Activated T-cell treated with anti-CD3 and anti-CD28 coated beads, Interleukin-2, amount 50 U/mL, for 72 hours (primary cell): Measurements from ENCODE around the gene LHX5. TPM values are rescaled to one million over a fixed set of nuclear protein-coding genes. Genes with fewer than 3 reads are reported as not detected.

Source experiments
- ATAC-seq, 2 donors: fragments of 150-1000 bp; cut with Tn5 transposase; replicated peaks in 1 of 2; 2 replicates each; pipeline ENCODE4 v1.10.0; 2021; ENCODE audit warnings: moderate library complexity in 2 of 2, mild to moderate bottlenecking in 1 of 2
- DNase-seq, 2 donors: peaks; one replicate each; pipeline ENCODE4 v3.0.0; 2021 to 2022; ENCODE audit warnings: mixed read lengths in 1 of 2
- H3K27ac Mint-ChIP-seq: one replicate; pipeline ENCODE4 v1.8.0; 2022; ENCODE audit warnings: mild to moderate bottlenecking, moderate library complexity, mixed read lengths
- H3K27me3 Mint-ChIP-seq: one replicate; pipeline ENCODE4 v1.8.0; 2022; ENCODE audit warnings: low read depth, mixed read lengths
- H3K36me3 Mint-ChIP-seq, 2 donors: one replicate each; pipeline ENCODE4 v1.8.0; 2022; ENCODE audit warnings: mixed read lengths in 2 of 2, mild to moderate bottlenecking in 1 of 2; ENCODE audit not compliant: insufficient read depth in 2 of 2
- H3K4me1 Mint-ChIP-seq: one replicate; pipeline ENCODE4 v1.8.0; 2022; ENCODE audit warnings: low read depth, mixed read lengths
- H3K4me3 Mint-ChIP-seq, 2 donors: one replicate each; pipeline ENCODE4 v1.8.0; 2022; ENCODE audit warnings: mild to moderate bottlenecking in 2 of 2, mixed read lengths in 2 of 2, moderate library complexity in 2 of 2
- H3K9me3 Mint-ChIP-seq, 2 donors: one replicate each; pipeline ENCODE4 v1.8.0; 2022; ENCODE audit warnings: mixed read lengths in 2 of 2
- total RNA-seq, 2 donors: library from RNA; stranded (reverse); gene quantifications; one replicate each; pipeline ENCODE4 v1.2.3, GENCODE V29; 2022

The LHX5 gene
- total RNA-seq, 2 donors from 2014 or later, result 0.07 to 0.19 TPM

DNA sequence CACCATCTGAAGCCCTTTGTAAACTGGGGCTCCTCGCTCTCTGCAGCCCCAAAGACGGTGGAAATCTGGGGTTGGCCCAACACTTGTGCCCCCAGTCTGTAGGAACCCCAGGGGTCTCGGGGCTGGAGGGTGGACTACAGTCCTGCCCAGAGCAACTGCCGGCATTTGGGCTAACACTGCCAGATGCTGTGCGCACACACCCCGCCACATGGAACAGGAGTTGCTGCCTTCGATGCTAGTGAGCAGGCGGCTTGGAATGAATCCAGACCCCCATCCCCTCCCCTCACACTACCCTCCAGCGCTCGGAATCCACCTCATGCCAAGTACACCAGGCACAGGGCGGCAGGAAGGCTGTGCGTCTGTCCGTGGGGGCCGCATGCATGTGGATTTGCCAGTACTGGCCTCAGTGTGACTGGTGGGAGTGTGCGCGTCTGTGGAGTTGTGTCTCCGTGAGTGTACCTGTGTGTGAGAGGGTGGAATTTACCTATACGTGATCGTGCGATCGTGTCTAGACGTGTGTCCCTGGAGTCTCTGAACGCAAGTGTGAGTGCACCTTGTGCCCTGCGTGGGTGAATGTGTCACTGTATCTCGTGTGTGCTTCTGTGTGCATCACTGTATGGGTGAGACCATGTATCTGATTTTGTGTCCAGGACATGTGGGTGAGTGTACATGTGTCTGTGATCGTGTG is 5.1 kb downstream of the LHX5 start:
- peak overlapping the region; percentile 69 to 79 for H3K4me3 Mint-ChIP-seq
- H3K9me3 Mint-ChIP-seq, result no peaks in the 10 kb centered on the region

GRCh38 chr12:113465808-113466453 is 5.7 kb downstream of the LHX5 start:
- H3K4me1 Mint-ChIP-seq, result peaks cover 25% of the 10 kb centered on the region
- no peaks in the 10 kb centered on the region for H3K9me3 Mint-ChIP-seq
- no peak for DNase-seq
- ATAC-seq, result no peak
- H3K27me3 Mint-ChIP-seq, result peaks cover 77% of the 10 kb centered on the region
- H3K36me3 Mint-ChIP-seq, result peaks cover 0 to 3% of the 10 kb centered on the region in 2 donors
- peak overlapping the region; percentile 5 to 15 for H3K4me3 Mint-ChIP-seq
- peak overlapping the region; percentile 43 for H3K27ac Mint-ChIP-seq

More for the DNA sequence above, 5.1 kb downstream of the LHX5 start:
- ATAC-seq, result no peak
- DNase-seq, result no peak
- Mint-ChIP-seq H3K27ac (no peak overlapping the region), H3K36me3 (peaks cover 0 to 3% of the 10 kb centered on the region in 2 donors), H3K4me1 (peaks cover 27% of the 10 kb centered on the region), H3K27me3 (peaks cover 73% of the 10 kb centered on the region)

GRCh38 chr12:113464852-113465719 is 6.6 kb downstream of the LHX5 start:
- ATAC-seq, result no peak
- Mint-ChIP-seq H3K4me1 (peaks cover 20% of the 10 kb centered on the region), H3K9me3 (no peaks in the 10 kb centered on the region), H3K4me3 (peak overlapping the region; percentile 59 to 76), H3K27me3 (peaks cover 70% of the 10 kb centered on the region), H3K36me3 (peaks cover 0 to 3% of the 10 kb centered on the region in 2 donors), H3K27ac (no peak overlapping the region)
- no peak for DNase-seq

DNA sequence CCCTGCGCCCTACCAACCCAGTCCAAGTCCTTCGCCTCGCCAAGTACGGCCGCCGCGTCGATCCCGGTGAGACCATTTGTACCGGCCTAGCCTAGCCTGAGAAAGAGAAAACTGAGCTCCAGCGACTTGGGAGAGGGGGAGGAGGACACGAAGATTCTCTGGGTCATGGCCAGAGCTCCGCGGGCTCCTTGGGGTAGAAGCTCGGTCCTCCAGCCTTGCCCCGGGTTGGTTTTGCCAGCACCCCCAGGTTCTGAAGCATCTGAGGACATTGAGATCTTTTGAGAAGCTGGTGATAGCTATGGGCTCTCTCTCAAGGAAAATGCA is 7.3 kb downstream of the LHX5 start:
- peaks cover 20% of the 10 kb centered on the region for H3K4me1 Mint-ChIP-seq
- ATAC-seq (no peak), DNase-seq (no peak)
- no peaks in the 10 kb centered on the region for H3K9me3 Mint-ChIP-seq
- H3K36me3 Mint-ChIP-seq, result peaks cover 0 to 3% of the 10 kb centered on the region in 2 donors
- no peak overlapping the region for H3K27ac Mint-ChIP-seq
- H3K27me3 Mint-ChIP-seq, result peaks cover 70% of the 10 kb centered on the region
- H3K4me3 Mint-ChIP-seq, result peak overlapping the region; percentile 59 to 76

DNA sequence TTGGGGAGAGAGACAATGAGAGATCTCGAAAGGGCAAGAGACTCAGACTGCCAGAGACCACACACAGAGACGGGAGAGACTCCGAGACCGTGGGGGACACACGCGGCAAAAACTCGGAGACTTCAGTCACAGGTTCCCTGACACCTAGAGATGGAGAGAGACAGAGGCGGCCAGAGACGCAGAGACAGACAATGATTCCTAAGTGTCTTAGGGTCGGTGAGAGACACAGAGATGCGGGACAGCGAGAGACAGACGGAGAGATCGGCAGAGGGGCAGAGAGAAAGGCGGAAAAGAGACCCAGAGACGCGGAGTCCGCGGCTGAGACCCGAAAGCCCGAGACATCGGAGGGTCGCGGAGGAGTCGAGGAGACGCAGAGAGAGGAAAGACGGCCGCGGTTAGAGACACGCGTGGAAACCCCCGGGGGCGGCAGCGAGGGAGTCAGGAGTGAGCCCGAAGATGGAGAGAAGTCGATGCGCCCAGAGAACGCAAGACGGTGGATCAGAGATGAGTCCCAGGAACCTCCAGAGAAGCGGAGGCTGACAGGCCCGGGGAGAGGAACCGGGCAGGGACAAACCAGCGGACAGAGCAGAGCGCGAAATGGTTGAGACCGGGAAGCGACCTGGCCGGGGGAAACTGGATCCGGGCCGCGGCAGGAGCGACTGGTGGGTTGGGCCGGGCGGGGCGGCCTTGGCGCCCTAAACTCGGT is 7.8 kb downstream of the LHX5 start:
- no peak for DNase-seq
- Mint-ChIP-seq H3K4me3 (peak overlapping the region; percentile 62 to 76), H3K27ac (no peak overlapping the region)

GRCh38 chr12:113462998-113463745 is 8.5 kb downstream of the LHX5 start:
- Mint-ChIP-seq H3K27ac (no peak overlapping the region), H3K4me1 (peaks cover 20% of the 10 kb centered on the region), H3K36me3 (peaks cover 0 to 3% of the 10 kb centered on the region in 2 donors), H3K27me3 (peaks cover 71% of the 10 kb centered on the region), H3K4me3 (peak overlapping the region; percentile 76 to 89), H3K9me3 (no peaks in the 10 kb centered on the region)
- ATAC-seq (no peak), DNase-seq (no peak)

More for the DNA sequence above, 7.8 kb downstream of the LHX5 start:
- Mint-ChIP-seq H3K36me3 (peaks cover 0 to 3% of the 10 kb centered on the region in 2 donors), H3K9me3 (no peaks in the 10 kb centered on the region), H3K27me3 (peaks cover 70% of the 10 kb centered on the region), H3K4me1 (peaks cover 20% of the 10 kb centered on the region)
- no peak for ATAC-seq

- ATAC-seq, result peak; percentile 68 to 74
- no peaks in the 10 kb centered on the region for H3K9me3 Mint-ChIP-seq
- DNase-seq, result peak; percentile 81 to 84
- peaks cover 0 to 3% of the 10 kb centered on the region in 2 donors for H3K36me3 Mint-ChIP-seq
- peaks cover 74% of the 10 kb centered on the region for H3K27me3 Mint-ChIP-seq
- peak overlapping the region; percentile 85 to 89 for H3K4me3 Mint-ChIP-seq
- H3K4me1 Mint-ChIP-seq, result peaks cover 20% of the 10 kb centered on the region
- peak overlapping the region; percentile 57 for H3K27ac Mint-ChIP-seq
These were observed 9.4 kb downstream of the LHX5 start for GRCh38 chr12:113462117-113462774.

- peak; percentile 25 to 48 for ATAC-seq
- peaks cover 0 to 3% of the 10 kb centered on the region in 2 donors for H3K36me3 Mint-ChIP-seq
- peaks cover 20% of the 10 kb centered on the region for H3K4me1 Mint-ChIP-seq
- no peak overlapping the region for H3K27ac Mint-ChIP-seq
- H3K9me3 Mint-ChIP-seq, result no peaks in the 10 kb centered on the region
- H3K4me3 Mint-ChIP-seq, result no peak overlapping the region
- peaks cover 69% of the 10 kb centered on the region for H3K27me3 Mint-ChIP-seq
- no peak for DNase-seq
These were observed 10.0 kb downstream of the LHX5 start for GRCh38 chr12:113461666-113462065.

- no peak overlapping the region for H3K4me3 Mint-ChIP-seq
- H3K27ac Mint-ChIP-seq, result no peak overlapping the region
- no peaks in the 10 kb centered on the region for H3K9me3 Mint-ChIP-seq
- peaks cover 58% of the 10 kb centered on the region for H3K27me3 Mint-ChIP-seq
- H3K36me3 Mint-ChIP-seq, result peaks cover 0 to 3% of the 10 kb centered on the region in 2 donors
- DNase-seq (no peak), ATAC-seq (no peak)
- peaks cover 16% of the 10 kb centered on the region for H3K4me1 Mint-ChIP-seq
These were observed 11.7 kb downstream of the LHX5 start for GRCh38 chr12:113459981-113460380.

DNA sequence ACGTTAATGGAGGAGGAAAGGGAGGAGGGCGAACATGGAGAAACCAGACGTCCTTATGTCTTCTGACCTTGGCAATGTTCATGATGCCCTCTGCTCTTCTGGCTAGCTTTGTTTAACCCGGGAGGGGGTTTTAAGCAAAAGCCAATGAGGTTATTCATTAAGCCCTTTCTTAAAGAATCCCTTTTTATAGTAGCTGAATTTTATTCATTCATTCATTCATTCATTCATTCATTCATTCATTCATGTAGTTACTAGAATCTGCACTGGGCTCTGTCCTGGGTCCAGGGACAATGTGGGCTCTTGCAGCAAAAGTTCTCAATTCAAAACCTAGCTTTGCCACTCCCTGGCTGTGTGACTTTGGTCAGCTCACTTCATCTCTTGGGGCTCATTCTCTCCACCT is 14.0 kb downstream of the LHX5 start:
- no peak for DNase-seq
- Mint-ChIP-seq H3K36me3 (no peaks in the 10 kb centered on the region), H3K4me3 (no peak overlapping the region), H3K27me3 (peaks cover 41% of the 10 kb centered on the region), H3K27ac (no peak overlapping the region), H3K4me1 (peaks cover 7% of the 10 kb centered on the region), H3K9me3 (no peaks in the 10 kb centered on the region)
- ATAC-seq, result no peak

DNA sequence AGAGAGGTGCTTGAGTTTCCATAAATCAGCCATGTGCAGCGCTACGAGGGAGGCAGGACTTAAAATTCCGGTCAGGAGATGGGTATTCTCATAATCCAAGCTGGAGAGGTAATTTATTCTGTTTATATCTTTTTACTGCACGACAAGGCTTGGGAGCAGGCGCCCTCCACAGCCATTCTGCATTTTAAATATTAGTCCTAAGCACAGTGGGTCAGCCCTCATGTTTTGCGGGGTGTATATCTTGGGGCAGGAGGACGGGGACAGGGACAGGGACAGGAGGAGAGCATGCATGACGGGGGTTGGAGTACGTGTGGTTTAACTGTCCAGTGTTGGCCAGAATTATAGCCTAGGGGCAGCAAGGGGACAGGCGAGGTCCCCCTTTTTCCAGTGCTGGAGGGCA is 14.5 kb downstream of the LHX5 start:
- Mint-ChIP-seq H3K9me3 (no peaks in the 10 kb centered on the region), H3K27me3 (peaks cover 35% of the 10 kb centered on the region), H3K4me1 (peaks cover 2% of the 10 kb centered on the region), H3K36me3 (no peaks in the 10 kb centered on the region), H3K27ac (no peak overlapping the region), H3K4me3 (no peak overlapping the region)
- DNase-seq, result no peak
- ATAC-seq, result no peak

DNA sequence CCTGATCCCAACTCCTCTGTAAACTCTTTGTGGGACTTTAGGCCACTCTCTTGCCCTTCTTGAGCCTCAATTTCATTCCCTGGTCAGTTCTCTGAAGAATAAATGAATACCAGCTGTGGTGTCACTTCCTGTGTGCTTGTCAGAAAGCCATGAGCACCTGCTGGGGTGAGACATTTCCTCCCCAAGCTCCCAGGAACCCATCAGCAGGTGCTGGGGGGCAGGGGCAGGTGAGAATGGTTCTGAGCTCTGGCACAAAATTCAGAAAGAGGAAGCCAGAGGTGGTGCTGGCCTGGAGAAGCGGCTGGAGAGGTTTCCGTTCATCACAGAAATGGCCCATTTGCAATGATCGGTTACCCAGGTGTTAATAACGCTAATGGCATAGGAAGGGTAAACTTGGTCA is 14.9 kb downstream of the LHX5 start:
- no peak overlapping the region for H3K27ac Mint-ChIP-seq
- peaks cover 31% of the 10 kb centered on the region for H3K27me3 Mint-ChIP-seq
- no peaks in the 10 kb centered on the region for H3K9me3 Mint-ChIP-seq
- no peak overlapping the region for H3K4me3 Mint-ChIP-seq
- H3K36me3 Mint-ChIP-seq, result no peaks in the 10 kb centered on the region
- no peaks in the 10 kb centered on the region for H3K4me1 Mint-ChIP-seq
- ATAC-seq (no peak), DNase-seq (no peak)
